Stimulated activated naive B cell treated with anti-CD40 and anti-IgM and Interleukin-4, amounts not matched to agents 10 μg/mL and 1 μg/mL and 100 μg/mL, for 72 hours (primary cell): ENCODE results near the gene PHF3.

Experiments
- ATAC-seq, 2 donors: fragments of 150-1000 bp; cut with Tn5 transposase; replicated peaks; 2 replicates each; pipeline ENCODE4 v1.10.0; 2021; ENCODE audit warnings: moderate library complexity in 1 of 2
- DNase-seq: peaks from one replicate; pipeline ENCODE4 v3.0.0; 2021
- H3K27ac Mint-ChIP-seq: one replicate; pipeline ENCODE4 v1.8.0; 2022; ENCODE audit warnings: mild to moderate bottlenecking, mixed read lengths
- H3K27me3 Mint-ChIP-seq, 2 donors: one replicate each; pipeline ENCODE4 v1.8.0; 2022; ENCODE audit warnings: mixed read lengths in 2 of 2
- H3K36me3 Mint-ChIP-seq, 2 donors: one replicate each; pipeline ENCODE4 v1.8.0; 2022; ENCODE audit warnings: mixed read lengths in 2 of 2, mild to moderate bottlenecking in 1 of 2
- H3K4me1 Mint-ChIP-seq, 2 donors: one replicate each; pipeline ENCODE4 v1.8.0; 2022; ENCODE audit warnings: mixed read lengths in 2 of 2, mild to moderate bottlenecking in 1 of 2
- H3K4me3 Mint-ChIP-seq, 2 donors: one replicate each; pipeline ENCODE4 v1.8.0; 2022; ENCODE audit warnings: mild to moderate bottlenecking in 2 of 2, mixed read lengths in 2 of 2, moderate library complexity in 1 of 2
- H3K9me3 Mint-ChIP-seq, 2 donors: one replicate each; pipeline ENCODE4 v1.8.0; 2022; ENCODE audit warnings: mixed read lengths in 2 of 2, mild to moderate bottlenecking in 1 of 2

PHF3 gene

DNA sequence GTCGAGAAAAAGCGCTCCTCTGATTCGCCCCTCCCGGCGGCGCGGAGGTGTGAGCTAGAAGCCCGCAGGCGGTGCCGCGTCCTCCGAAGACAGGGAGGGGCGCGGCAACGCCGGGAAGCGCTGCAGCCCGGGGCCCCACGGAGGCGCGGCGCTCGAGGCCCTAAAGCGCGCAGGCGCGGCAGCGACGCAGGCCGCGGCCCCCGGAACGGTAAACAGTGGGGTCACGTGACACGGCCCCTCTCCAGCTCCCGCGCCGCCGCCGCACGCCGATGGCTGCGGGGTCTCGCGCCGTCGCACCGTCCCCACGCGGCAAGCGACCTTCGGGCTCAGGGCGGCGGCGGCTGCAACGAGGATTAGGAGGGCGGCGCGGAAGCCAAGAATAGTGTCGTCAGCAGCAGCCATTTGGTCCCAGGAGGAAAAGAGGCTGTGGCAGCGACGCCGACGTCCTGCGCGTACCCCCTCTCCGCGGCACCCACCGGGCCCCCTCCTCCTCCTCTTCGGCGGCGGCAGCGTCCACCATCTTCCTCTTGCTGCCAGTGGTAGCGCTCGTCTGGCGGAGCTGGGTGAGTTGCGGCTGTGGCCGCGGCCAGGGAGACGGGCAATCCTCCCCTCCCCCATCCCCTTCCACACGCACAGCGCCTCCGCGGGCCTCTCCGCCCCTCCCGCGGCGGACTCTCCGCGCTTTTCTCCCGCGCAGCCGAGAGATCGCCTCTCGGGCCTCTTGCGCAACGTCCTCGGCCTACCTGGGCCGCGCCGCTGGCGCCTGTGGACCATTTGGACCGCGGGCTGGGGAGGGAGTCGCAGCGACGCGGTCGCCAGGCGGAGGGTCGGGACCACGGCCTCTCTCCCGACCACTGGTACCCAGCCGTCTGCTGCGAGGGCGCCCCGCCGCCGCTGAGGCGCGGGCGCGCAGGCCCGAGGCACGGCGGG is at the start of gene PHF3:
Gene PHF3 (plus strand): TSS at position 215 of the 930 bp plus-strand sequence. CDS start 10,750 bp downstream, outside the sequence.
- Mint-ChIP-seq H3K27ac (peak within 1 kb of the TSS; percentile 99), H3K36me3 (peaks cover 2 to 4% of the 10 kb centered on the region in 2 donors), H3K4me3 (peak within 1 kb of the TSS; percentile 98), H3K27me3 (no peaks in the 10 kb centered on the region), H3K4me1 (peaks cover 16 to 41% of the 10 kb centered on the region in 2 donors), H3K9me3 (no peaks in the 10 kb centered on the region)
- peak; percentile 91 to 93 for ATAC-seq
- DNase-seq: peak; percentile 89

GRCh38 chr6:63589952-63590411 is 45.6 kb upstream of the PHF3 start:
- no peaks in the 10 kb centered on the region for H3K27me3 Mint-ChIP-seq
- no peak for ATAC-seq
- DNase-seq: no peak
- H3K9me3 Mint-ChIP-seq: no peaks in the 10 kb centered on the region
- no peaks in the 10 kb centered on the region for H3K4me1 Mint-ChIP-seq
- H3K4me3 Mint-ChIP-seq: no peak overlapping the region
- H3K27ac Mint-ChIP-seq: no peak overlapping the region
- H3K36me3 Mint-ChIP-seq: peaks cover 0 to 2% of the 10 kb centered on the region in 2 donors

GRCh38 chr6:63592886-63593285 is 42.7 kb upstream of the PHF3 start:
- H3K27me3 Mint-ChIP-seq: peaks cover 0 to 4% of the 10 kb centered on the region in 2 donors
- no peak overlapping the region for H3K4me3 Mint-ChIP-seq
- H3K4me1 Mint-ChIP-seq: peaks cover 2% of the 10 kb centered on the region in 2 donors
- no peak for DNase-seq
- no peak for ATAC-seq
- no peaks in the 10 kb centered on the region for H3K36me3 Mint-ChIP-seq
- no peaks in the 10 kb centered on the region for H3K9me3 Mint-ChIP-seq
- H3K27ac Mint-ChIP-seq: no peak overlapping the region

DNA sequence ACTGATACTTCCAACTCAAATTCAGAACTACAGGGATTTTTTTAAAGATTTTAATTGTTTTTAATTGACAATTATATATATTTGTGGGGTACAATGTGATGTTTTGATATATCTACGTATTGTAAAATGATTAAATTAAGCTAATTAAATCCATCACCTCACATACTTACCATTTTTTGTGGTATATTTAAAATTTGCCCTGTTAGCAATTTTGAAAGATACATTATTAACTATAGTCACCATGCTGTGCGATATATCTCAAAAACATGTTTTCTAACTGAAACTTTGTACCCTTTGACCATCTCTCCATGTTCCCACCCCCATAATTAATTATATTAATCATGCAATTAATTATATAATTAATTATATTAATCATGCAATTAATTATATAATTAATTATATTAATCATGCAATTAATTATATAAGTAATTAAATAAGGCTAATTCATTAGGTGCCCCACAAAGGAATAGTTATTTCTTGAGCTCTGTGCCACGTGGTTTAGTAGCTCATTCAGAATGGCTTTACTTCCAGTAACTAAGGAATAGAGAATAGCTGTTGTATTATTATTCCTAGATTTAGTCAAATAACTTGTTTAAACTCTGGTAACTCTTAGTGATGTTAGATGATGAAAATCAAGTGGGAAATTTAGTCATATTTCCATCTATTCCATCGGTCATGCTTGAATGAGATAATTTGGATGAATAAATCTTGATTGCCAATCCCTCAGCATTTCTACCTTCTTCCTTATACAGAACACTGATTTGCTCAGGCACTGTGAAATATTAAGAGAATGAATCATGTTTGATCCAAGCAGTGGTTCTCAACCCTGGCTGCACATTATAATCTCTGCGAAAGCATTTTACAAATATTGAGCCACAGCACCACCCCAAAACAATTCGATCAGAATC is 38.2 kb upstream of the PHF3 start:
- Mint-ChIP-seq H3K27me3 (peaks cover 0 to 4% of the 10 kb centered on the region in 2 donors), H3K4me3 (peak overlapping the region; percentile 80 to 88), H3K9me3 (no peaks in the 10 kb centered on the region), H3K4me1 (peaks cover 9 to 16% of the 10 kb centered on the region in 2 donors), H3K36me3 (no peaks in the 10 kb centered on the region), H3K27ac (no peak overlapping the region)
- no peak for ATAC-seq
- no peak for DNase-seq

- peaks cover 0 to 4% of the 10 kb centered on the region in 2 donors for H3K27me3 Mint-ChIP-seq
- peaks cover 9 to 16% of the 10 kb centered on the region in 2 donors for H3K4me1 Mint-ChIP-seq
- peak overlapping the region; percentile 80 to 88 for H3K4me3 Mint-ChIP-seq
- H3K9me3 Mint-ChIP-seq: no peaks in the 10 kb centered on the region
- no peaks in the 10 kb centered on the region for H3K36me3 Mint-ChIP-seq
- no peak overlapping the region for H3K27ac Mint-ChIP-seq
- ATAC-seq (peak; percentile 99 to 100), DNase-seq (peak; percentile 60)
Measured at GRCh38 chr6:63598049-63599036, 37.3 kb upstream of the PHF3 start.

DNA sequence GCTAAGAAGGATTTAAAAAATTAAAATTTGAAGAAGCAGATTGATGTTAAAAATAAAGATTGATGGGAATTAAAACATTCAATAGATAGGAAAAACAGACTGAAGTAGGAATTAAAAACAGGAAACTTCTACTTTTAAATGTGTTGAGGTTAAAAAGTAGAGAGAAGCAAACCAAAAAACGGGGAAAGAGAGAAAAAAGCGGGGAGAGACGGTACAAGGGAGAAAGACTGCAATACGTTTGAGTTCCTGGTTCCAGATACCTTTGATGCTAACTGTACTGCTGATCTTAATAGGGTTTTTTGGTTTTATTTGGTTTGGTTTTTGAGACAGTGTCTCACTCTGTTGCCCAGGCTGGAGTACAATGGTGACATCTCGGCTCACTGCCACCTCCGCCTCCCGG is 36.4 kb upstream of the PHF3 start:
- H3K9me3 Mint-ChIP-seq: no peaks in the 10 kb centered on the region
- H3K4me3 Mint-ChIP-seq: peak overlapping the region in 1 of 2 donors; percentile 80
- ATAC-seq: no peak
- H3K4me1 Mint-ChIP-seq: peaks cover 9 to 16% of the 10 kb centered on the region in 2 donors
- no peaks in the 10 kb centered on the region for H3K36me3 Mint-ChIP-seq
- peaks cover 0 to 4% of the 10 kb centered on the region in 2 donors for H3K27me3 Mint-ChIP-seq
- H3K27ac Mint-ChIP-seq: peak overlapping the region; percentile 25
- no peak for DNase-seq

- H3K27me3 Mint-ChIP-seq: peaks cover 0 to 4% of the 10 kb centered on the region in 2 donors
- ATAC-seq (no peak), DNase-seq (no peak)
- H3K36me3 Mint-ChIP-seq: no peaks in the 10 kb centered on the region
- H3K27ac Mint-ChIP-seq: no peak overlapping the region
- no peaks in the 10 kb centered on the region for H3K9me3 Mint-ChIP-seq
- peaks cover 9 to 16% of the 10 kb centered on the region in 2 donors for H3K4me1 Mint-ChIP-seq
- H3K4me3 Mint-ChIP-seq: no peak overlapping the region
Measured at GRCh38 chr6:63600136-63600535, 35.5 kb upstream of the PHF3 start.

DNA sequence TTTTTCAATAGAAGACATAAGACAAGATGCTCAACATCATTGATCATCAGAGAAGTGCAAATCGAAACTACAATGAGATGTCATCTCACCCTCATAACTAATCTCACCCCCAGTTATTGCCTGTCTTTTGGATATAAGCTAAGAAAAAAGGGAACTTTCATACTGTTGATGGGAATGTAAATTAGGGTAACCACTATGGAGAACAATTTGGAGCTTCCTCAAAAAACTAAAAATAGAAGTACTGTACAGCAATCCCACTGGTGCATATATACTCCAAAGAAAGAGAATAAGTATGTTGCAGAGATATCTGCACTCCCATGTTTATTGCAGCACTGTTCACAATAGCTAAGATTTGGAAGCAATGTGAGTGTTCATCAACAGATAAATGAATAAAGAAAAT is 26.4 kb upstream of the PHF3 start:
- no peak for ATAC-seq
- Mint-ChIP-seq H3K4me1 (no peaks in the 10 kb centered on the region), H3K27me3 (no peaks in the 10 kb centered on the region), H3K4me3 (no peak overlapping the region), H3K9me3 (no peaks in the 10 kb centered on the region), H3K27ac (no peak overlapping the region), H3K36me3 (no peaks in the 10 kb centered on the region)
- DNase-seq: no peak

DNA sequence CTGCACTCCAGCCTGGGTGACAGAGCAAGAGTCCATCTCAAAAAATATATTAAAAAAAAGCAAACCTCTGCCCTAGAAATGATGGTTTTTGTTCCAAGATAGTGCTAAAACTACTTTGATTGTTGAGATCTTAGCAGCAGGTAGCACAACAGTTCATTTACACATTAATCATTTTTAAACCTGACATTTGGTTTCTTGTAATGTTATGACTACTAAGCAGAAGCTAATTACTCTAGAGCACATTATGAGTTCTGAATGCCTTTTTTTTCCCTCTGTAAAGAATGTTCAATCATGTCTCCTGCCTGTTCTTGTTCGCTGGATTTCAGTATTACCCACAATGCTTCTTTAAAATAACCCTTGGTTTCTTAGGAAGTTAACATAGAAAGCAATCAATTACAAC is 24.7 kb upstream of the PHF3 start:
- ATAC-seq: no peak
- no peak for DNase-seq

GRCh38 chr6:63611560-63611959 is 24.0 kb upstream of the PHF3 start:
- DNase-seq: no peak
- H3K36me3 Mint-ChIP-seq: no peaks in the 10 kb centered on the region
- H3K4me3 Mint-ChIP-seq: no peak overlapping the region
- no peaks in the 10 kb centered on the region for H3K27me3 Mint-ChIP-seq
- H3K4me1 Mint-ChIP-seq: no peaks in the 10 kb centered on the region
- H3K27ac Mint-ChIP-seq: no peak overlapping the region
- ATAC-seq: no peak
- no peaks in the 10 kb centered on the region for H3K9me3 Mint-ChIP-seq

More for the DNA sequence above, 24.7 kb upstream of the PHF3 start:
- Mint-ChIP-seq H3K27me3 (no peaks in the 10 kb centered on the region), H3K9me3 (no peaks in the 10 kb centered on the region), H3K4me1 (no peaks in the 10 kb centered on the region), H3K36me3 (no peaks in the 10 kb centered on the region), H3K27ac (no peak overlapping the region), H3K4me3 (no peak overlapping the region)

- Mint-ChIP-seq H3K9me3 (no peaks in the 10 kb centered on the region), H3K4me3 (no peak overlapping the region), H3K27me3 (peaks cover 13 to 21% of the 10 kb centered on the region in 2 donors), H3K4me1 (no peaks in the 10 kb centered on the region), H3K27ac (no peak overlapping the region), H3K36me3 (no peaks in the 10 kb centered on the region)
- DNase-seq (no peak), ATAC-seq (no peak)
Measured at GRCh38 chr6:63615590-63615989, 20.0 kb upstream of the PHF3 start.

- Mint-ChIP-seq H3K27ac (no peak overlapping the region), H3K27me3 (peaks cover 12 to 30% of the 10 kb centered on the region in 2 donors), H3K4me3 (no peak overlapping the region), H3K36me3 (no peaks in the 10 kb centered on the region), H3K9me3 (no peaks in the 10 kb centered on the region), H3K4me1 (no peaks in the 10 kb centered on the region)
- no peak for DNase-seq
- ATAC-seq: no peak
Measured at GRCh38 chr6:63624091-63624490, 11.5 kb upstream of the PHF3 start.

- no peaks in the 10 kb centered on the region for H3K36me3 Mint-ChIP-seq
- H3K4me1 Mint-ChIP-seq: peaks cover 3 to 7% of the 10 kb centered on the region in 2 donors
- ATAC-seq (no peak), DNase-seq (no peak)
- H3K4me3 Mint-ChIP-seq: no peak overlapping the region
- H3K27ac Mint-ChIP-seq: no peak overlapping the region
- H3K27me3 Mint-ChIP-seq: peaks cover 0 to 6% of the 10 kb centered on the region in 2 donors
- H3K9me3 Mint-ChIP-seq: no peaks in the 10 kb centered on the region
Measured at GRCh38 chr6:63630466-63630865, 5.1 kb upstream of the PHF3 start.
